Skin epidermis (tissue), 12 donors: ENCODE results near the gene GPR143.
"Not testable (repeated sequence)": the region's sequence is repeated elsewhere in the genome, so short reads cannot be mapped to it uniquely, and the experiment has no call there.

Experiments used
- H3K27ac ChIP-seq, 21 experiments: fragments of 200-600 bp; sonication (generic) in 11 of 21; one replicate each; pipeline ENCODE4 v1.5.0; 2020; ENCODE audit warnings: mild to moderate bottlenecking in 3 of 21, inconsistent platforms in 2 of 21, moderate library complexity in 2 of 21
- H3K4me3 ChIP-seq, 7 experiments: fragments of 200-600 bp; sonication (generic) in 2 of 7; one replicate each; pipeline ENCODE4 v1.5.0; 2020; ENCODE audit warnings: inconsistent platforms in 2 of 7, mild to moderate bottlenecking in 2 of 7, moderate library complexity in 1 of 7

The GPR143 gene

GRCh38 chrX:9765737-9766097, at the start of gene GPR143:
GPR143 (minus strand) TSS chrX:9765847; CDS start chrX:9765817, 30 bp downstream.
- no peak within 1 kb of the TSS for H3K4me3 ChIP-seq

GRCh38 chrX:9811086-9811485, 45.4 kb upstream of the GPR143 start:
- H3K27ac ChIP-seq, H3K4me3 ChIP-seq: not testable (repeated sequence)

More at GRCh38 chrX:9765737-9766097, at the start of gene GPR143:
- H3K27ac ChIP-seq, result peak within 1 kb of the TSS in 2 of 21 experiments; percentile 13 to 27

- not testable (repeated sequence) for H3K4me3 ChIP-seq, H3K27ac ChIP-seq
Observed at GRCh38 chrX:9809876-9810275, 44.2 kb upstream of the GPR143 start.

- Histone ChIP-seq H3K27ac (peak overlapping the region in 3 of 21 experiments; percentile 7 to 63 (median 31)), H3K4me3 (no peak overlapping the region)
Observed at GRCh38 chrX:9807355-9808182, 41.9 kb upstream of the GPR143 start.

GRCh38 chrX:9805956-9806355, 40.3 kb upstream of the GPR143 start:
- H3K4me3 ChIP-seq, result no peak overlapping the region
- no peak overlapping the region for H3K27ac ChIP-seq

GRCh38 chrX:9804444-9804843, 38.8 kb upstream of the GPR143 start:
- Histone ChIP-seq H3K4me3 (no peak overlapping the region), H3K27ac (no peak overlapping the region)

- H3K4me3 ChIP-seq, result no peak overlapping the region
Observed at GRCh38 chrX:9802737-9803136, 37.1 kb upstream of the GPR143 start.

GRCh38 chrX:9797384-9798360, 32.0 kb upstream of the GPR143 start:
- Histone ChIP-seq H3K27ac (no peak overlapping the region), H3K4me3 (no peak overlapping the region)

More at GRCh38 chrX:9802737-9803136, 37.1 kb upstream of the GPR143 start:
- no peak overlapping the region for H3K27ac ChIP-seq

- no peak overlapping the region for H3K27ac ChIP-seq
- H3K4me3 ChIP-seq, result no peak overlapping the region
Observed at GRCh38 chrX:9794495-9794894, 28.8 kb upstream of the GPR143 start.

GRCh38 chrX:9790866-9791265, 25.2 kb upstream of the GPR143 start:
- H3K4me3 ChIP-seq, result no peak overlapping the region
- H3K27ac ChIP-seq, result peak overlapping the region in 1 of 21 experiments; percentile 17

- H3K4me3 ChIP-seq, result no peak overlapping the region
- H3K27ac ChIP-seq, result no peak overlapping the region
Observed at GRCh38 chrX:9789555-9789954, 23.9 kb upstream of the GPR143 start.

- Histone ChIP-seq H3K27ac (no peak overlapping the region), H3K4me3 (no peak overlapping the region)
Observed at GRCh38 chrX:9788911-9789310, 23.3 kb upstream of the GPR143 start.

- H3K4me3 ChIP-seq, result peak overlapping the region; percentile 27 to 55 (median 38)
- H3K27ac ChIP-seq, result peak overlapping the region in 8 of 21 experiments; percentile 24 to 64 (median 46)
Observed at GRCh38 chrX:9786798-9787635, 21.4 kb upstream of the GPR143 start.

GRCh38 chrX:9785944-9786797, 20.5 kb upstream of the GPR143 start, which contains the start of gene SHROOM2:
SHROOM2 (plus strand) TSS chrX:9786429; CDS start chrX:9786546, 117 bp downstream.
- Histone ChIP-seq H3K27ac (peak within 1 kb of the TSS in 9 of 21 experiments; percentile 22 to 64 (median 46)), H3K4me3 (peak within 1 kb of the TSS; percentile 27 to 55 (median 38))

GRCh38 chrX:9785254-9785943, 19.8 kb upstream of the GPR143 start:
- Histone ChIP-seq H3K4me3 (peak overlapping the region; percentile 22 to 55 (median 38)), H3K27ac (peak overlapping the region in 3 of 21 experiments; percentile 2 to 49 (median 7))

- Histone ChIP-seq H3K4me3 (no peak overlapping the region), H3K27ac (no peak overlapping the region)
Observed at GRCh38 chrX:9784332-9784731, 18.7 kb upstream of the GPR143 start.

GRCh38 chrX:9781941-9782340, 16.3 kb upstream of the GPR143 start:
- no peak overlapping the region for H3K4me3 ChIP-seq

GRCh38 chrX:9775930-9776329, 10.3 kb upstream of the GPR143 start:
- Histone ChIP-seq H3K27ac (no peak overlapping the region), H3K4me3 (no peak overlapping the region)

More at GRCh38 chrX:9781941-9782340, 16.3 kb upstream of the GPR143 start:
- H3K27ac ChIP-seq, result no peak overlapping the region
